ENCODE results near the gene KMT2A.

- TF ChIP-seq POLR2AphosphoS5 (IDR thresholded peaks at IDR 0.05; ENCODE audit: low read depth, low read length): no peak
- no peak for TF ChIP-seq REST (IDR thresholded peaks at IDR 0.05; ENCODE audit: low read depth)
Observed at GRCh38 chr11:118434123-118434552, 2.2 kb upstream of the KMT2A start.
